Left renal pelvis (tissue), 4 donors: ENCODE results near the gene USP9X. TPM values are rescaled to one million over a fixed set of nuclear protein-coding genes. Genes with fewer than 3 reads are reported as not detected.
"Not testable (repeated sequence)": the region's sequence is repeated elsewhere in the genome, so short reads cannot be mapped to it uniquely, and the experiment has no call there.

Experiments
- DNase-seq, 4 donors: peaks; one replicate each; pipeline ENCODE4 v3.0.0-alpha.2; 2013; ENCODE audit warnings: low read depth in 4 of 4, low spot score in 3 of 4
- polyA plus RNA-seq, 4 donors: library from polyadenylated mRNA; unstranded; fragments of 120-200 nt; gene quantifications; one replicate each; pipeline ENCODE4 v1.2.1, GENCODE V29; 2013; ENCODE audit not compliant: insufficient read length in 4 of 4

Gene USP9X
- polyA plus RNA-seq, 4 donors = 50.4 to 74.9 (median 63.5) TPM

- no peak for DNase-seq
These were observed 190.7 kb downstream of the USP9X start for GRCh38 chrX:41275661-41276609.

DNA sequence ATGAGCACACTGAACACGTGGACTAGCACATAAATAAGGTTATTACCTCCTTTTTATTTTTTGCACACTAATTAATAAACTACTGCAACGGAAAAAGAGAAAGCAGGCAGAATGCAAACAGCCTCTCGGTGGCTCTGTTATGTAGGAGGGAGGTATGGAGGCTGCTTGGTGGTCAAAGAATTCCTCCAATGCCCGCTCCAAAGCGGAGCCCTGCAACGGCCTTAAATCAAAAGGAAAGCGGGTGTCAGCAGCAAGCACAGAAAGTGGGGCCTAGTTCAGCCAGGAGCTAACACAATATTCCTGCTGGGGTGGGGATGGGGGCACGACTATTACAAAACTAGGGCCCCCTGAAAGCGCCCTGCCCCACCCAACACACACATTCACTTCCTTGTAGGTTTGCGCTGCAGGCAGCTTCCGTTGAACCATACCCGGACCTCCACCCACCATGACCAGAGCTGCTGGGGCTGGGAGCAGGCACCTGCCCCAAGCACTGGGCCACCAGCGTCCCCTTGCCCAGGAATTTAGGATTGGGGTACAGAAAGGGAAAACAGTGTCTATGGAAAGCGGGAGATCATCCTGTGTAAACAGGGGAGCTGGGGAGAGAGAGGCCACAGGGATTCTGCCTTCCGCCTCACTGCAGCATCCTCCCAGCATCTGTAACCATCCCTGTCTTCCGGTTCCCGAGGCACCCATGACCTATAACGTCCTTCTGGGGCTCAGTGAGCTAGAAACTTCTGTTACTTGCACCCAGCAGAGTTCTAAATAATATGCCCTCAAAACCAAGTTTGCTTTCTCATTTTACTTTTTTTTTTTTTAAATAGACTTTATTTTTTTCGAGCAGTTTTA lies 191.6 kb downstream of the USP9X start:
- no peak for DNase-seq

GRCh38 chrX:41282307-41282706 lies 197.1 kb downstream of the USP9X start:
- DNase-seq = not testable (repeated sequence)

GRCh38 chrX:41285928-41286327 lies 200.7 kb downstream of the USP9X start:
- not testable (repeated sequence) for DNase-seq

Other genes starting within 250 kb of the USP9X start
- 100 to 1,000 TPM; 223 to 240 (median 225) TPM for gene DDX3X, start 248.7 kb downstream of the USP9X start, polyA plus RNA-seq